Loucy (cell line): ENCODE data around the gene SLC7A1.

Source experiments
- CTCF ChIP-seq: fragments of 200-600 bp; sonication (generic); conservative IDR thresholded peaks from 2 replicates; pipeline ENCODE4 v1.5.1; 2014; ENCODE audit warnings: mild to moderate bottlenecking, antibody characterized with exemption, low read length
- EZH2phosphoT487 ChIP-seq: fragments of 200-600 bp; IDR thresholded peaks from 2 replicates; pipeline ENCODE4 v1.6.1; 2018; ENCODE audit warnings: antibody characterized with exemption, mild to moderate bottlenecking, moderate library complexity, borderline replicate concordance

- TF ChIP-seq CTCF (no peak), EZH2phosphoT487 (no peak)
These were observed 643 bp downstream of the SLC7A1 start for GRCh38 chr13:29594710-29595379.
